ENCODE measurements around the gene MORN1. TPM values are rescaled to one million over a fixed set of nuclear protein-coding genes. Genes with fewer than 3 reads are reported as not detected.

The MORN1 gene
- total RNA-seq, 1 donor from 2014 or later, result 12.1 TPM

DNA sequence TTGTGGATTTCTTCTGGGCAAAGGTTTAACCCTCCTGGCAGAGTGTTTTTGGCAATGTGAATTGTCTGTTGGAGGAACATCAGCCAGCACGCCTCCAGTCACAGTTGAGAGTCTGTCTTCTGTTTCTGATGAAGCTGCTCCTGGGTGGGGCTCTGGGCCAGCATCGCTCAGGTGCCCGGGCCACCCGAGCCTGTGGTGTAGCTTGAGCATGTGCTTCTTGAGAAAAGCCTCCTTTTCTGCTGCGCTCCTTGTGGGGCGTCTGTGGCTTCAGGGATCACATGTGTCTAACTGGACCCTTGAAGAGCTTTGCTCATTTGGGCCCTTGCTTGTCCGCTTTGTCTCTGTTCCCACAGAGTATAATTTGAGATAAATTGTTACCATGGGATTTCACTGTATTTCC is 7.5 kb upstream of the MORN1 start:
- Mint-ChIP-seq H3K4me3 (ENCODE audit: unreplicated experiment) (peak overlapping the region; percentile 74), H3K27ac (ENCODE audit: unreplicated experiment) (peak overlapping the region; percentile 54), H3K27me3 (ENCODE audit: unreplicated experiment) (peaks cover 1% of the 10 kb centered on the region), H3K36me3 (ENCODE audit: low read depth, unreplicated experiment) (peaks cover 38% of the 10 kb centered on the region), H3K4me1 (ENCODE audit: unreplicated experiment) (no peaks in the 10 kb centered on the region), H3K9me3 (ENCODE audit: unreplicated experiment) (no peaks in the 10 kb centered on the region)
- DNase-seq (ENCODE audit: low spot score), result no peak
- TF ChIP-seq, protein P1, sequence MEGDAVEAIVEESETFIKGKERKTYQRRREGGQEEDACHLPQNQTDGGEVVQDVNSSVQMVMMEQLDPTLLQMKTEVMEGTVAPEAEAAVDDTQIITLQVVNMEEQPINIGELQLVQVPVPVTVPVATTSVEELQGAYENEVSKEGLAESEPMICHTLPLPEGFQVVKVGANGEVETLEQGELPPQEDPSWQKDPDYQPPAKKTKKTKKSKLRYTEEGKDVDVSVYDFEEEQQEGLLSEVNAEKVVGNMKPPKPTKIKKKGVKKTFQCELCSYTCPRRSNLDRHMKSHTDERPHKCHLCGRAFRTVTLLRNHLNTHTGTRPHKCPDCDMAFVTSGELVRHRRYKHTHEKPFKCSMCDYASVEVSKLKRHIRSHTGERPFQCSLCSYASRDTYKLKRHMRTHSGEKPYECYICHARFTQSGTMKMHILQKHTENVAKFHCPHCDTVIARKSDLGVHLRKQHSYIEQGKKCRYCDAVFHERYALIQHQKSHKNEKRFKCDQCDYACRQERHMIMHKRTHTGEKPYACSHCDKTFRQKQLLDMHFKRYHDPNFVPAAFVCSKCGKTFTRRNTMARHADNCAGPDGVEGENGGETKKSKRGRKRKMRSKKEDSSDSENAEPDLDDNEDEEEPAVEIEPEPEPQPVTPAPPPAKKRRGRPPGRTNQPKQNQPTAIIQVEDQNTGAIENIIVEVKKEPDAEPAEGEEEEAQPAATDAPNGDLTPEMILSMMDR (IDR thresholded peaks at IDR 0.05; ENCODE audit: unreplicated experiment), result no peak

DNA sequence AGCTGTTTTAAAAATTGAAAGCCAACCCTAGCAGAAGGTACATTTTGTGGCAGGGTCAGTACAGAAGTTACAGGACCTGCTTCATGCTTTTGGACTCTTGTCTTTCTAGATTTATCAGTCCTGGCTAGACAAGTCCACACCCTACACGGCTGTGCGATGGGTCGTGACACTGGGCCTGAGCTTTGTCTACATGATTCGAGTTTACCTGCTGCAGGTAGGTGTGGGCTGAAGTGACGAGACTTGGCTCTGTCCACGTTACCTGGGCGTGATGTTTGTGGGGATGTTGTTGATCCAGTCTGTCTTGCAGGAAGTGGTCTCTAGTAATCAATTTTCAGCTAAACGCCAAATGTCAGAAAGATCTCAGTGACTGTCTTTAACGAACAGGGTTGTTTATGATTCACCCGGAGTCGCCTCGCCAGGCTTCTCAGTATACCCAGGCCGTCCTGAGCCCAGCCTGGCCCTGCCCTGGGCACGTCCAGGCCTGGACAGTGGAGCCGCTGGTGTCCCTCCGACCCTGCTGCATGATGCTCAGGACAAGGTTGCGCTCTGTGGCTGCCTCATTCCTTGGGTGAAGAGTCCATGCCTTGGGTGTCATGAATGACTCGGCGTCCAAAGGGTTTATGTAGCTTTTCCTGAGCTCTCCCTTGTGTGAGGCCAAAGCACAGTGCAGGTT is 5.8 kb upstream of the MORN1 start:
- TF ChIP-seq, protein P1 (IDR thresholded peaks at IDR 0.05; ENCODE audit: unreplicated experiment), result no peak
- Mint-ChIP-seq H3K4me1 (ENCODE audit: unreplicated experiment) (peaks cover 12% of the 10 kb centered on the region), H3K4me3 (ENCODE audit: unreplicated experiment) (no peak overlapping the region), H3K36me3 (ENCODE audit: low read depth, unreplicated experiment) (peaks cover 38% of the 10 kb centered on the region), H3K27ac (ENCODE audit: unreplicated experiment) (no peak overlapping the region), H3K9me3 (ENCODE audit: unreplicated experiment) (no peaks in the 10 kb centered on the region), H3K27me3 (ENCODE audit: unreplicated experiment) (peaks cover 9% of the 10 kb centered on the region)
- DNase-seq (ENCODE audit: low spot score), result no peak

DNA sequence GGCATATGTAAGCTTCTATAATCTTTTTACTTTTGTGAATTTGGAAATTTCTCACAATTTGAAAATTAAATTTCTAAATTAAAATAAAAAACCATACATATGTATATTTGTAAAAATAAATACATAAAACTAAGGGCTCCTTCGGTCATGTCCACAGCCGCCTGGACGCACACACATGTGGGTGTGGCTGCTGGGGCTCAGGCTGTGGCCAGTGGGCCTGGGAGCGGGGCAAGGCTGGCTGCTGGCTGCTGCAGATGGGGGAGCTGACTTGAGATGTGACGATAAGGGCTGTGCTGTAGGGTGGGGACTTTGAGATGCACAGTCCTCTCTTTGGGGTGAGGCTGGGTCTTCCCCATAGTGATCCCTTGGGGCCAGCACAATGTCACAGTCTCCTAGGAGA is 5.1 kb upstream of the MORN1 start:
- H3K36me3 Mint-ChIP-seq (ENCODE audit: low read depth, unreplicated experiment), result peaks cover 36% of the 10 kb centered on the region
- no peaks in the 10 kb centered on the region for H3K9me3 Mint-ChIP-seq (ENCODE audit: unreplicated experiment)
- H3K4me3 Mint-ChIP-seq (ENCODE audit: unreplicated experiment), result no peak overlapping the region
- H3K27ac Mint-ChIP-seq (ENCODE audit: unreplicated experiment), result no peak overlapping the region
- H3K4me1 Mint-ChIP-seq (ENCODE audit: unreplicated experiment), result peaks cover 12% of the 10 kb centered on the region
- H3K27me3 Mint-ChIP-seq (ENCODE audit: unreplicated experiment), result peaks cover 8% of the 10 kb centered on the region
- no peak for DNase-seq (ENCODE audit: low spot score)
- TF ChIP-seq, protein P1 (IDR thresholded peaks at IDR 0.05; ENCODE audit: unreplicated experiment), result no peak

DNA sequence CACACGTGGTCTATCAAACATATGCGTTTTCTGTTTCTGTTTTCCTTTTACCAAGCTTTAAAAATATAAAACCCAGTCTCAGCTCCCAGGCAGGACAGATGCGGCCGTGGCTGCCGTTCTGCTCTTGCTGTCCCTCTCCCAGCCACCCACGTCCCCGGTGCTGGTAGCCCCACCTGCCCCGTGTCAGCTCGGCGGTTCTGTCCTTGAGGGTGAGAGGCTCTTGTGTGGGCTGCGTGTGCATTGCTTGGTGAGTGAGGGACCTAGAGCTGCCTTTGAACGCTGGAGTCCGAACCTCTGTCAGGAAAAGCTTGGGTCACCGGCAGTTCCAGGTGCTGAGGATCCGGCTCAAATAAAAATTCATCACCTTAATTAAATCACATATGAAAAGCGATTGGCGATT is 4.7 kb upstream of the MORN1 start:
- no peaks in the 10 kb centered on the region for H3K9me3 Mint-ChIP-seq (ENCODE audit: unreplicated experiment)
- peaks cover 36% of the 10 kb centered on the region for H3K36me3 Mint-ChIP-seq (ENCODE audit: low read depth, unreplicated experiment)
- peaks cover 8% of the 10 kb centered on the region for H3K27me3 Mint-ChIP-seq (ENCODE audit: unreplicated experiment)
- H3K4me3 Mint-ChIP-seq (ENCODE audit: unreplicated experiment), result no peak overlapping the region
- TF ChIP-seq, protein P1 (IDR thresholded peaks at IDR 0.05; ENCODE audit: unreplicated experiment), result no peak
- DNase-seq (ENCODE audit: low spot score), result no peak
- H3K27ac Mint-ChIP-seq (ENCODE audit: unreplicated experiment), result no peak overlapping the region
- H3K4me1 Mint-ChIP-seq (ENCODE audit: unreplicated experiment), result peaks cover 12% of the 10 kb centered on the region

DNA sequence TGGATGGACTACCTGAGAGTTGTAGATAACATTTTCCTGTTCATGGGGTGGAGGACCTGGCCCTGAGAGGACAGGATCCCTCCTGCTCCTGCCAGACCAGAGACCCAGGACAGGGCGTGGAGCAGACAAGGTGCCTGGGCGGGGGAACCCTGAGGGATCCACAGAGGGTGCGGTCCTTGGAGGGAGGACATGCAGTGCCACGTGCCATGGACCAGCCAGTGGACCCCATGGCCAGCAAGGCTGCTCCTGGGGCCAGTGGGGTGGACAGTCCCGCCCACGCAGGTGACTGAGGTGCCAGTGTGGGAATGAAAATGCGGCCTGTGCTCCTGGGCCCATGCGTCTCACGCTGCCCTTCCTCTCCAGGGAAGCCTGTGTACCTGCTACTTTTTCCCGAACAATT is 3.9 kb upstream of the MORN1 start:
- peaks cover 12% of the 10 kb centered on the region for H3K4me1 Mint-ChIP-seq (ENCODE audit: unreplicated experiment)
- H3K27ac Mint-ChIP-seq (ENCODE audit: unreplicated experiment), result no peak overlapping the region
- peaks cover 8% of the 10 kb centered on the region for H3K27me3 Mint-ChIP-seq (ENCODE audit: unreplicated experiment)
- peak overlapping the region; percentile 47 for H3K4me3 Mint-ChIP-seq (ENCODE audit: unreplicated experiment)
- H3K9me3 Mint-ChIP-seq (ENCODE audit: unreplicated experiment), result no peaks in the 10 kb centered on the region
- TF ChIP-seq, protein P1 (IDR thresholded peaks at IDR 0.05; ENCODE audit: unreplicated experiment), result no peak
- peaks cover 29% of the 10 kb centered on the region for H3K36me3 Mint-ChIP-seq (ENCODE audit: low read depth, unreplicated experiment)
- DNase-seq (ENCODE audit: low spot score), result no peak

Measured in endothelial cell (in vitro differentiated cells).